G401.6 (cell line): Measurements from ENCODE around the gene CMBL.
A peak's percentile ranks its signal among the peaks of the same experiment; 100 is the strongest.
"Not testable (repeated sequence)": the region's sequence is repeated elsewhere in the genome, so short reads cannot be mapped to it uniquely, and the experiment has no call there.

Experiments
- FAIRE-seq: peaks from 2 replicates; lab custom pipeline; 2012; peaks lifted over from hg19 to GRCh38; lab: Jason Lieb, UNC

Gene CMBL

GRCh38 chr5:10285362-10285761 lies 22.3 kb downstream of the CMBL start:
- FAIRE-seq = not testable (repeated sequence)

GRCh38 chr5:10283927-10284635 lies 23.6 kb downstream of the CMBL start:
- FAIRE-seq = peak; percentile 37

GRCh38 chr5:10279925-10280720 lies 27.6 kb downstream of the CMBL start:
- FAIRE-seq = no peak

- no peak for FAIRE-seq
Measured at GRCh38 chr5:10279328-10279727, 28.4 kb downstream of the CMBL start.

- no peak for FAIRE-seq
Measured at GRCh38 chr5:10278658-10279279, 28.9 kb downstream of the CMBL start.

GRCh38 chr5:10277773-10278630 lies 29.7 kb downstream of the CMBL start:
- FAIRE-seq = no peak

GRCh38 chr5:10276691-10277090 lies 31.0 kb downstream of the CMBL start:
- FAIRE-seq = no peak

- no peak for FAIRE-seq
Measured at GRCh38 chr5:10275991-10276390, 31.7 kb downstream of the CMBL start.

- FAIRE-seq = no peak
Measured at GRCh38 chr5:10275460-10275859, 32.2 kb downstream of the CMBL start.

GRCh38 chr5:10272875-10273209 lies 34.9 kb downstream of the CMBL start:
- not testable (repeated sequence) for FAIRE-seq

- no peak for FAIRE-seq
Measured at GRCh38 chr5:10272053-10272874, 35.4 kb downstream of the CMBL start.

- FAIRE-seq = no peak
Measured at GRCh38 chr5:10268100-10268499, 39.6 kb downstream of the CMBL start.

- FAIRE-seq = no peak
Measured at GRCh38 chr5:10266839-10267238, 40.9 kb downstream of the CMBL start.

- no peak for FAIRE-seq
Measured at GRCh38 chr5:10266137-10266536, 41.6 kb downstream of the CMBL start.

GRCh38 chr5:10265245-10266109 lies 42.2 kb downstream of the CMBL start:
- no peak for FAIRE-seq

GRCh38 chr5:10264604-10265003 lies 43.1 kb downstream of the CMBL start:
- FAIRE-seq = no peak

- FAIRE-seq = no peak
Measured at GRCh38 chr5:10262995-10263394, 44.7 kb downstream of the CMBL start.

- FAIRE-seq = no peak
Measured at GRCh38 chr5:10262121-10262774, 45.5 kb downstream of the CMBL start.

GRCh38 chr5:10261065-10261464 lies 46.6 kb downstream of the CMBL start:
- no peak for FAIRE-seq

GRCh38 chr5:10259899-10260298 lies 47.8 kb downstream of the CMBL start:
- no peak for FAIRE-seq
